ENCODE results near the gene FAM180A.

FAM180A gene

GRCh38 chr7:135718794-135719437 is 29.7 kb downstream of the FAM180A start:
- Histone ChIP-seq H2AFZ (ENCODE audit: low read depth, low read length, severe bottlenecking) (no peak overlapping the region), H3K9me2 (replicated peaks; ENCODE audit: insufficient read depth, low read length) (no peaks in the 10 kb centered on the region), H4K20me1 (ENCODE audit: low read depth, low read length) (no peaks in the 10 kb centered on the region), H3K79me2 (ENCODE audit: insufficient read depth, low read length) (no peaks in the 10 kb centered on the region), H3K9ac (ENCODE audit: low read length) (no peak overlapping the region), H3K4me2 (ENCODE audit: low read depth, low read length, poor library complexity, severe bottlenecking) (no peak overlapping the region), H3K27me3 (ENCODE audit: low read length) (0 out of 2 replicates have a peak, but pooled peaks cover 2% of the 10 kb centered on the region), H3K36me3 (ENCODE audit: low read length) (no peaks in the 10 kb centered on the region), H3K4me3 (ENCODE audit: insufficient read depth, low read length, poor library complexity, severe bottlenecking) (no peak overlapping the region), H3K27ac (ENCODE audit: low read depth, low read length) (no peak overlapping the region), H3F3A (ENCODE audit: insufficient read depth) (no peaks in the 10 kb centered on the region), H3K9me3 (ENCODE audit: insufficient read depth, low read length) (no peaks in the 10 kb centered on the region)
- TF ChIP-seq EZH2phosphoT487 (conservative IDR thresholded peaks at IDR 0.05; ENCODE audit: low read length) (no peak), CTCF (IDR thresholded peaks at IDR 0.05; ENCODE audit: insufficient read depth, low read length, poor library complexity, severe bottlenecking) (no peak)

GRCh38 chr7:135718219-135718618 is 30.4 kb downstream of the FAM180A start:
- Histone ChIP-seq H3K9me2 (replicated peaks; ENCODE audit: insufficient read depth, low read length) (no peaks in the 10 kb centered on the region), H3K27ac (ENCODE audit: low read depth, low read length) (no peak overlapping the region), H3K4me3 (ENCODE audit: insufficient read depth, low read length, poor library complexity, severe bottlenecking) (no peak overlapping the region)

GRCh38 chr7:135717693-135718092 is 30.9 kb downstream of the FAM180A start:
- H4K20me1 ChIP-seq (ENCODE audit: low read depth, low read length) = no peaks in the 10 kb centered on the region
- H3K36me3 ChIP-seq (ENCODE audit: low read length) = no peaks in the 10 kb centered on the region
- no peak overlapping the region for H3K4me2 ChIP-seq (ENCODE audit: low read depth, low read length, poor library complexity, severe bottlenecking)
- no peak overlapping the region for H3K4me3 ChIP-seq (ENCODE audit: insufficient read depth, low read length, poor library complexity, severe bottlenecking)
- H3K9ac ChIP-seq (ENCODE audit: low read length) = no peak overlapping the region
- H3K9me3 ChIP-seq (ENCODE audit: insufficient read depth, low read length) = no peaks in the 10 kb centered on the region
- H3F3A ChIP-seq (ENCODE audit: insufficient read depth) = no peaks in the 10 kb centered on the region
- no peak for TF ChIP-seq CTCF (IDR thresholded peaks at IDR 0.05; ENCODE audit: insufficient read depth, low read length, poor library complexity, severe bottlenecking)
- no peak for TF ChIP-seq EZH2phosphoT487 (conservative IDR thresholded peaks at IDR 0.05; ENCODE audit: low read length)
- H3K27ac ChIP-seq (ENCODE audit: low read depth, low read length) = no peak overlapping the region
- no peaks in the 10 kb centered on the region for H3K9me2 ChIP-seq (replicated peaks; ENCODE audit: insufficient read depth, low read length)
- H3K27me3 ChIP-seq (ENCODE audit: low read length) = 0 out of 2 replicates have a peak, but pooled peaks cover 2% of the 10 kb centered on the region
- H3K79me2 ChIP-seq (ENCODE audit: insufficient read depth, low read length) = no peaks in the 10 kb centered on the region
- no peak overlapping the region for H2AFZ ChIP-seq (ENCODE audit: low read depth, low read length, severe bottlenecking)

More at GRCh38 chr7:135718219-135718618, 30.4 kb downstream of the FAM180A start:
- no peaks in the 10 kb centered on the region for H3K79me2 ChIP-seq (ENCODE audit: insufficient read depth, low read length)
- H2AFZ ChIP-seq (ENCODE audit: low read depth, low read length, severe bottlenecking) = no peak overlapping the region
- no peak for TF ChIP-seq CTCF (IDR thresholded peaks at IDR 0.05; ENCODE audit: insufficient read depth, low read length, poor library complexity, severe bottlenecking)
- TF ChIP-seq EZH2phosphoT487 (conservative IDR thresholded peaks at IDR 0.05; ENCODE audit: low read length) = no peak
- H3K27me3 ChIP-seq (ENCODE audit: low read length) = 0 out of 2 replicates have a peak, but pooled peaks cover 2% of the 10 kb centered on the region
- H3K4me2 ChIP-seq (ENCODE audit: low read depth, low read length, poor library complexity, severe bottlenecking) = no peak overlapping the region
- H3K36me3 ChIP-seq (ENCODE audit: low read length) = no peaks in the 10 kb centered on the region
- no peaks in the 10 kb centered on the region for H3F3A ChIP-seq (ENCODE audit: insufficient read depth)
- no peaks in the 10 kb centered on the region for H4K20me1 ChIP-seq (ENCODE audit: low read depth, low read length)
- no peaks in the 10 kb centered on the region for H3K9me3 ChIP-seq (ENCODE audit: insufficient read depth, low read length)
- H3K9ac ChIP-seq (ENCODE audit: low read length) = no peak overlapping the region
